GM12874 (cell line): Measurements from ENCODE around the gene COG2.

Experiments
- TF ChIP-seq, protein P1 (sequence below): IDR thresholded peaks from 2 replicates; pipeline ENCODE4 v1.5.1; 2011; ENCODE audit warnings: low read depth, mild to moderate bottlenecking, control low read depth, low read length, moderate library complexity; ENCODE audit not compliant: insufficient read depth

COG2 gene

GRCh38 chr1:230708631-230709580, 66.6 kb downstream of the COG2 start:
- TF ChIP-seq, protein P1, sequence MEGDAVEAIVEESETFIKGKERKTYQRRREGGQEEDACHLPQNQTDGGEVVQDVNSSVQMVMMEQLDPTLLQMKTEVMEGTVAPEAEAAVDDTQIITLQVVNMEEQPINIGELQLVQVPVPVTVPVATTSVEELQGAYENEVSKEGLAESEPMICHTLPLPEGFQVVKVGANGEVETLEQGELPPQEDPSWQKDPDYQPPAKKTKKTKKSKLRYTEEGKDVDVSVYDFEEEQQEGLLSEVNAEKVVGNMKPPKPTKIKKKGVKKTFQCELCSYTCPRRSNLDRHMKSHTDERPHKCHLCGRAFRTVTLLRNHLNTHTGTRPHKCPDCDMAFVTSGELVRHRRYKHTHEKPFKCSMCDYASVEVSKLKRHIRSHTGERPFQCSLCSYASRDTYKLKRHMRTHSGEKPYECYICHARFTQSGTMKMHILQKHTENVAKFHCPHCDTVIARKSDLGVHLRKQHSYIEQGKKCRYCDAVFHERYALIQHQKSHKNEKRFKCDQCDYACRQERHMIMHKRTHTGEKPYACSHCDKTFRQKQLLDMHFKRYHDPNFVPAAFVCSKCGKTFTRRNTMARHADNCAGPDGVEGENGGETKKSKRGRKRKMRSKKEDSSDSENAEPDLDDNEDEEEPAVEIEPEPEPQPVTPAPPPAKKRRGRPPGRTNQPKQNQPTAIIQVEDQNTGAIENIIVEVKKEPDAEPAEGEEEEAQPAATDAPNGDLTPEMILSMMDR = no peak

DNA sequence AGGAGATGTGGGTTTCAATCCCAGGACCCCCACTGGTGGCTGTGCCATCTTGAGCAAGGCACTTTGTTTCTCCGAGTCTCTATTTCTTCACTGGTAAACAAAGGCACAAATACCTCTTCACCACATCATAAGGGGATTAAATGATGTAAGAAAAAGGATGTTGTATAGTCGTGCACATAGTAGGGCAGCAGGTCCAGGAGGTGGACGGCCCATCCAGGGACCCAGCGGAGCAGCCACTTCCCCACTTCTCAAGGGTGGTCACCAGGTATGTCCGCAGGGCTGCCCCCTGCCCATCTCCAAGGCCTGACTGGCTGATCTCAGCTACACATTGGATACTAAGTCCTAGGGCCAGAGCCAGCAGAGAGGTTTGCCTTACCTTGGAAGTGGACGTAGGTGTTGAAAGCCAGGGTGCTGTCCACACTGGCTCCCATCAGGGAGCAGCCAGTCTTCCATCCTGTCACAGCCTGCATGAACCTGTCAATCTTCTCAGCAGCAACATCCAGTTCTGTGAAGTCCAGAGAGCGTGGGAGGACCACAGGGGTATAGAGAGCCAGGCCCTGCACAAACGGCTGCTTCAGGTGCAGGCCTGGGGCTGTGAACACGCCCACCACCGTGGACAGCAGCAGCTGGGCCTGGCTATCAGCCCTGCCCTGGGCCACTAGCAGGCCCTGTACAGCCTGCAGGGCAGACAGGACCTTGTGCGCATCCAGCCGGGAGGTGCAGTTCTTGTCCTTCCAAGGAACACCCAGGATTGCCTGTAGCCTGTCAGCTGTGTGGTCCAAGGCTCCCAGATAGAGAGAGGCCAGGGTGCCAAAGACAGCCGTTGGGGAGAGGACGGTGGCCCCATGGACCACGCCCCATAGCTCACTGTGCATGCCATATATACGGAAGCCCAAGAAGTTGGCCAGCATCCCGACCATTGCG, 67.6 kb downstream of the COG2 start:
- TF ChIP-seq, protein P1 = no peak

- TF ChIP-seq, protein P1 = no peak
Measured at GRCh38 chr1:230710543-230710904, 68.2 kb downstream of the COG2 start.

DNA sequence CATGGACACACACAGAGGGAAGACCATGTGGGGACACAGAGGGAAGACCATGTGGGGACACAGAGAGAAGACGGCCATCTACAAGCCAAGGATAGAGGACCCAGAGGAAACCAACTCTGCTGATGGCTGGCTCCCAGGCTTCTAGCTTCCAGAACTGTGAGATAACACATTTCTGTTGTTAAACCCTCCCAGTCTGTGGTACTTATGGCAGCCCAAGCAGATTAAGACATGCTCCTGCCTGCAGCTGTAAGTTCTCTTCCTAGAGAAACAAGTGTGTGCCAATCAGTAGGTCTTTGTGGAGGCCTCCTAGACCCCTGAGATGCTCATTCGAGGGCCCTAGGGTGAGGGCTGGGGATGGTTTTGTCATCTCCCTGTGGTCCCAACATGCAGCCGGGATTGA, 69.0 kb downstream of the COG2 start:
- TF ChIP-seq, protein P1 = no peak

DNA sequence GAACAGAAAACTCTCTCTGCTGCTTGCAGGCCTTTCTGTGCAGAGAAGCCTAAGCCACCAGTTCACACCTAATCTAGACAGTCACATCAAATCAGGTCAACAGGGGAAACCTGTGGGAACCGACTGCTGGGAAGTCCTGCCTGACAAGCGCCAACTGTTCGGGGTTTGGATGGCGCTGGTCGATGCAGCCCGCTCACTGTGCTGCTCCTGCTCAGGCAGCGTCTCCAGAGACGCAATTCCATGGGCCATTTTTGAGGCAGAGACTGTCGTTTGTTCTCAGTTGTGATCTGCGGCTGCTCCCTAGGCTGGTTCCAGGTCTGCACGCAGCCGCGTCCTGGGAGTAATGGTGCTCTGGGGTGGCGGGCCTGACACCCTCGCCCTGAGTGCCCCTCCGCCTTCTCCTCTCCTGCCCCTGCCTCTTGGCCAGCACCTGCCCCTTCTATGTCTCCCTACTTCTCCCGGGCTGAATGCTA, 70.2 kb downstream of the COG2 start:
- TF ChIP-seq, protein P1 = no peak

DNA sequence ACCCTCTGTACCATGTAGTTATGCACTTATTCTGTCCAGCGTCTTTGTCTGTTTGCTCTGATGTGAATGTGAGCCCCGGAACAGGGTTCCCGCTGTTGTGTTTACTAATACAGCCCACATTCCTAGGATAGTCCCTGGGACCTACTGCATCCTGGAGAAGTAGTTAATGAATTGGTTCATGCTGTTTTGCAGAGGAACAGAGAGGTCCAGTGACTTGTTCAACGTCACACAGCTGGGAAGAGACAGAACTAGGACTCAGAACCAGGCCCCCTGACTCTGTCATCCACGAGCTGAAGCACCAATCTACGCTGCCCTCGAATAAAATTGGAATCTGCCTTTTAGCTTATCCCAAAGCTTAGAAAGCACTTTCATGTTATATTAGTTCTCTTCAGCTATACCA, 70.9 kb downstream of the COG2 start:
- TF ChIP-seq, protein P1 = no peak

DNA sequence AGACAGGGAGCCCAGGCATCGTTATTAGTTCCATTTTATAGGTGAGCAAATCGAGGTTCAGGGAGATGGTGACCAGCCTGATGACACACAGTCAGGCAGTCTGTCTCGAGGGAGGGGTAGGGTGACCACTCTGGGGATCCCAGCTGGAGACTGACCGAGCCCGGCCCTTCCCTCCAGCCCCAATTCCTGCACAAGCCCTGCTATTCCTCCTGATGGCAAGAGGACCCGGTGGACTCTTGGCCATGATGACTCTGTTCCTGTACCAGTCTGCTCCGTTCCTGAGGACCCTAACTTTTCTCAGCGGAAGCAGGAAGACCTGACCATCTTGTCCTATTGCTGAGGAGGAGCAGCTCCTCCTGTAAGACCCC, 71.2 kb downstream of the COG2 start:
- TF ChIP-seq, protein P1 = no peak
